ENCODE measurements around the gene DUSP5.

DNA sequence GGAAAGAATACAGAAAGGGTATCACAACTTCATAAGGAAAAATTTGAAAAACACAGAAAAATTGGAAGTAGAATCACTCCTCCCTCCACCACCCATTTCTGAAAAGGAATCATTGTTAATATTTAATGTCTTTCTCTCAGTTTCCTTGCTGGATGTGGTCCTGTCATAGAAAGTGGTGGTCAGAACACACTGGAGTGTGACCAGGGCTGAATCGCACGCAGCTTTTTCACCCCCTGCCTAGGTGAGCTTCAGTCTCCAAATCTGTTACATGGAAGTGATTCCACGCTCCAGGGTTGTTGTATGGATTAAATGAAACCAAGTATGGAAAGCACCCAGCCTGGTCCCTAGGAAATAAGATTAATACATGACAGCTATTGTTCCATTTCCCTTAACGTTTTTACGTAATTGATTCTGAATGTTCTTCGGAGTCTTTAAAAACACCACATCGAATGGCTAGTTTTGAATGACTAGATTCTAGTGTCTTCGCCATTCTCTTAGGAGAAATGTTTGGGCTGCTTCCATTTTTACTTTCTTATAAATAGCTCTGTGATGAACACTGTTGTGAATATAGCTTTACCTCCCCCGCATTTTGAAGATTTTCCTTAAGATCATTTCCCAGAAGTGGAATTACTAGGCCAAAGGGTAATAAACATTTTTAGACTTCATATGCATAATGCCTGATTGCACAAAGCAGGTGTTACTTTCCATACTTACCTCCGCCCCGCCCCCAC is 10.9 kb upstream of the DUSP5 start:
- TF ChIP-seq POLR2A (IDR thresholded peaks at IDR 0.05) (no peak), CTCF (IDR thresholded peaks at IDR 0.05) (no peak), EP300 (IDR thresholded peaks at IDR 0.05) (no peak), POLR2AphosphoS5 (IDR thresholded peaks at IDR 0.05) (no peak)

Measured in stomach (tissue), 4 donors.